GM21723 (cell line): Measurements from ENCODE around the gene GDPD3.

Experiments
- ATAC-seq: cut with Tn5 transposase; IDR thresholded peaks from one replicate; pipeline ENCODE4 v1.9.1; 2021; ENCODE audit warnings: mild to moderate bottlenecking, moderate library complexity; ENCODE audit not compliant: unreplicated experiment

Gene GDPD3

DNA sequence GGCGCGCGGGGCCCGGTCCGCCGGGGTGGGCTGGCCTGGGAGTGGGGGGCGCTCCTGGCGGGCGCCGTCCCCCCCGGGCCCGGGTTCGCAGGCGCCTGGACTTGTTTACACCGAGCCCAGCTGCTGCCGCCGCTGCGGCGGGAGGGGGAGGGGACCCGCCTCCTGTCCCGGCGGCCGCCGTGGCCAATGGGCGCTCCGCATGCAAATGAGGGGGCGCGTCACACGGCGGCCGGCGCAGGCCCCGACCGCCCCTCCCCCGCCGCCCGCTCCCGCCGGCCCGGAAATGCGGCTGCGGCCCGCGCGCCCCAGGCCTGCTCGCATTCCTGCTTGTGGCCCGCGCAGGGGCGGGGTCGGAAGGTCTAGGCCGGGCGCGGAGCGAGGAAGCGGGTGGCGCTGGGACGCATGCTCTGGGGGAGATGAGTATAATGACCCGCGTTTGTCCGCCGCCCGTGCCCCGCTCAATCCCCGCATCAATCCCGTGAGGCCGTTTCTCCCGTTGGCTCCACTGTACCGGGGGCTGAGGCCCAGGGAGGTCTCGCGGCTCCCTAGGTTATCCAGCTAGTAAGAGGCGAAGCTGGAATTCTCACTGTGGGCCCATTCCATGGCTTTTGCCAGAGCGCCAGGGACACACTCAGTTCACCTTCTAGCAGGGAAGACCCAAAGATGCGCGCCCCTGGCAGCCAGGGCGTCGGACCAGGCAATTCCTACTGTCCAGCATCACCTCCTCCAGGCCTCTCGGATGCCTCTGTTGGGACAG is 17.1 kb downstream of the GDPD3 start, which contains the start of gene YPEL3:
TSS of gene YPEL3 (minus strand) at position 109 of the 757 bp plus-strand sequence. CDS start 731 bp downstream, outside the sequence.
- ATAC-seq, result peak; percentile 43

DNA sequence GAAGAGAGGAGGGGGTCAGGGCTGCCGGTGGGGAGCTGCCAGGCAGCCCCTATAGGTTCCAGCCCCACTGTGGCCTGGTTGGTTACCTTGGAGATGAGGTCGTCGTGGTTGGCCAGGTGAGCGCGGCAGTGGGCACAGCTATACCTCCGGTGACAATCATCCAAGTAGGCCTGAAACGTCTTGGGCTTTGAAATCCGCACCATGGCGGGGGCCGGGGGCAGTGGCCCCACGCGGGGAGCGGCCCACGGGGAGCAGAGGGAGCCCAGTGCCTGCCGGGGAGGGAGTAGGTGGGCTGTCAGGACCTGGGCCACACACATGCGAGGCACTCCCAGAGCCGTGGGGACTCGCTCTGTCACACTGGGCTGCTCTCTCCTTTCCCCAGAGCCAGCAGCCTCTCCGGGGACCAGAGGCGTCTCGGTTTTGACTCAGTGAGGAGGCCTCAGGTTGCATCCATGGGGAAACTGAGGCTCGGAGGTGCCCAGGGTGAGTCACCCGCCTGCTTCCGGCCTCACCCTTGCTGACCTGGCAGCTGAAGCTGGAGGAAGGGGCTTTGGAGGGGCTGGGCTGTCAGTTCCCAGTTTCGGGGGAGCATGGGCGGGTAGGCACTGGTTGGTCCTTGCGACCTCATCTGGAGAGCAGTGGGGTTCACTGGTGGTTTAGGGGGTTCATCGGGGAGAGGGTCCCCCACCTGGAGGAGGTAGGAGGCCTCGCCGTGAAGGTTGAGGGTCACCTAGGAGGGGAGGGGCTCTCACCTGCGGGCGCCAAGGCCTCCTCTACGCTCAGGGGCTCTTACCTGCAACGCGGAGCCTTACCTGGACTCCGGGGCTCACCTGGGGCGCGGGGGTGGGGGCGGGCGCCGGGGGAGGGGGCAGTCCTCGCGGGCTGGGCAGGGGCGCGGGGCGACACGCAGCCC is 17.9 kb downstream of the GDPD3 start:
- ATAC-seq, result no peak

DNA sequence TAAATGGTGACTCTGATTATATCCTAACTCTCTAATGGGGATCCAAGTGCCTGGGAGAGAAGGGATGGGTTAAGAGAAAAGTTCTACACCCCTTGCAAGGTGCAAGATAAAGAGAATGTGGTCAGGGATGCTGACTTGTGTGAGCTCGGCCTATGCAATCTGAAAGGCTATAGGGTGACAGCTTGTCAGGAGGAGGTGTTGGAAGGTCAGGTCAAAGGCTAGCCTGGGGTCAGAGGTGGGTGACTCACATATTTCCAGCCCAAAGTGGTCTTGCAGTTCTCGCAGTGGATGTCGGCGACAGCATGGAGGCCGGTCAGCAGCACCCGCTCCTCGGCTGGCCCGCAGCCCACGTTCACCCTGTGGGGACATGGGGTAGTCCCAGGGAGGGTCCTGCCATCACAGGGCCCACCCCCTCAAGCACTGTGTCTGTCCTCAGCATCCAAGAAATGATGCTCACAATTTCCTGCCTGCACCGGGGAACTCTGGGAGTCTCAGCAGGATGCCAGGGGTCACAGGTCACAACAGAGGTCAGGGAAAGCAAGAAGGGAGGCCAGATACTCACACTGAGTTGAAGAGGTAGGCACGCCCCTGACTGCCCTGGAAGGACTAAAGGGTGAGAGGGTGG is 18.7 kb downstream of the GDPD3 start:
- ATAC-seq, result no peak

DNA sequence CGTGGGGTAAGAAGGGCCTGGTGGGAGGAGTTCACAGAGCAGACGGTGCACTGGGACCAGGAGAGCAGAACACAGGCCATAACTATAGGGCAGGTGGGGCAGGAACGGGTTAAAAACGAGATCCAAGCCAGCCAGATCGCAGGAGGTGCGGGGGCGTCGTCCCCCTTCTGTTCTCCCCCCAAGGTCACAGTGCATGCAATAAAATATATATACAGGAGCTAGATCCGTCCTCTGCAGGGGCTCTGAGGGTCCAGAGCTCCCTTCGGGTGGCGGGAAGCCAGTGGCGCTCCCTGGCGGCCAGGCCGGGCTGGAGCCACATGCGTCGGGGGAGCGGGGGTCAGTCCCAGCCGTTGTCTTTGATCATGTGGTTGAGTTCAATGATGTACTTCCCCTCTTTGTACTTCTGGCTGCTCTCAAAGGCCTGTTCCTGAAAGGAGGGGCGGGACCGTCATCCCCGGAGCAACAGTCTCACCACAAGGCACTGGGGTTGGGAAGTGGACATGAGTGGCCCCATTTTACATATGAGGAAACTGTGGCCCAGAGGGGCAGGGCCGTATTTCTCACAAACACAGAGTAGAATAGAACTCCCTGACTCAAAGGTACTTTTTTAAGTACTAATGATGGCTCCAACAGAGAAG is 20.8 kb downstream of the GDPD3 start:
- peak; percentile 52 for ATAC-seq

DNA sequence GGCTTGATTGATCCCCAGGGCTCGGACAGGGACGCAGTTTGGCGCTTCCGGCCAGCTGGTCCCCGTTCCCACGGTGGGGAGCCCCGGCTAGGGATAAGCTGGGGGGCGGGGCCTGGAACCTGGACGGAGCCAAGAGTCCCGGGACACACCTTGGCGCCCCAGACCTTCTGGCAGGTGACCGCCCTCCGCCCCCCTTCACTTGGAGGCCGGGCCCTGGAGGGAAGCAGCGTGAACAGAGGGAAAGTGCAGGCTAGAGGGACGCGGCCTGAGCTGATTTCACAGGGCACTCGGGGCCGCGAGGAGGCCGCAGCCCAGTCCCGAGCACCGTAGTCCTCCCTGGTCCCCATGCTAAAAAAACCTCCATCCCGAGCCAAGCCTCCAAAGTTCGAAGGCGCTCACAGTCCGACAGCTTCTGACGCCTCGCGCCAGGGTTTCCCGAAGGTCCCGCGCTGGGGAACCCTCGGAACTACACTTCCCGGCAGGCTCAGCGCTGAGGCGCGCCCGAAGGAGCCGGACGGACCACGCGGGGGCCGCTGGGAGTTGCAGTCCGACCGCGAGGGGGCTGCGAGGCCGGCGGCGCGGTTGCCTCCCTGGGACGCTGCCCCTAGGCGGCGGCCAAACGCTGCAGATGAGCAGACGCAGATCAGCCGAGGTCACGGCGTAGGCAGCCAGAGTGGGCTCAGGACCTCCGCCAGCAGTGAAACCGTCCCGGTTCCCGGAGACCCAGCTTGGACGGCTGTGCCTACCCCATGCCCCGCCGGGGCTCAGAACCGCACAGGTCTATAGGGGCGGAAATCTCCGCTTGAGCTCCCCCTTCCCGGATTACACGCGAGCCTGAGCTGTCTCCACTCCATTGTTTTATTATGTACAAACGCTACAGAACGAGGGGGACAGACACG is 21.6 kb downstream of the GDPD3 start, which contains the start of gene TBX6:
TSS of gene TBX6 (minus strand) at position 451 of the 899 bp plus-strand sequence. CDS start 731 bp downstream, outside the sequence.
- peak; percentile 69 for ATAC-seq

DNA sequence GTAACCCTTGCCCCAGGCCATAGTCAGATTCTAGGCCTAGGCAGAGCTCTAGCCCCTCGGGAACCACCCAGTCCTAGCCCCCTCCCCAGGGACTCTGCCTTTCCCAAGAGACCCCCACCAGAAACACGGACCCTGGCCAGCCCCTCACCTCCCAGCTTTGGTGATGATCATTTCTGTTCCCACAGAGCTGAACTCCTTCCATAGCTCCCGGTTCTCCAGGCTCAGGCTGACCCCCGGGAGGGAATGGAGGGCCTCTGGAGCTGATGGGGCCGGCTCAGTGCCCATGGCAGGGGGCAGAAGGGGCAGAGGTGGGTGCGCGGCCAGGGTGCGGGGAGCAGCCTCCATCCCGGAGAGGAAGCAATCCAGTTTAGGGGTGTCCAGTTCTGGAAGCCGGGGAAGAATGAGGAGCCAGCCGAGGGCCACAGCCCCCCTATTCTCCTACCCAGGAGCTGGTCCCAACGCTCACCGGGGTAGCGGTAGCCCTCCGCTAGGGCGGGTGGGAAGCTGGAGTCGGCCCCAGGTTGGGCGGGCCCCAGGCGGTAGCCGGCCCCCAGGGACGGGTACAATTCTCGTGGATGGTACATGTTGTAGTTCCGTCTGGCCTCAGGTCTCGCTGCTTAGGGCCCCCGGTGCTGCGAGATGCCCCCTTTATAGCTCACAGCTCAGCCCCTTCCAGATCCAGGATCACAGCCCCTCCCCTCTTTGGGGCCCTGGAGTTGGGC is 22.6 kb downstream of the GDPD3 start:
- ATAC-seq, result no peak

DNA sequence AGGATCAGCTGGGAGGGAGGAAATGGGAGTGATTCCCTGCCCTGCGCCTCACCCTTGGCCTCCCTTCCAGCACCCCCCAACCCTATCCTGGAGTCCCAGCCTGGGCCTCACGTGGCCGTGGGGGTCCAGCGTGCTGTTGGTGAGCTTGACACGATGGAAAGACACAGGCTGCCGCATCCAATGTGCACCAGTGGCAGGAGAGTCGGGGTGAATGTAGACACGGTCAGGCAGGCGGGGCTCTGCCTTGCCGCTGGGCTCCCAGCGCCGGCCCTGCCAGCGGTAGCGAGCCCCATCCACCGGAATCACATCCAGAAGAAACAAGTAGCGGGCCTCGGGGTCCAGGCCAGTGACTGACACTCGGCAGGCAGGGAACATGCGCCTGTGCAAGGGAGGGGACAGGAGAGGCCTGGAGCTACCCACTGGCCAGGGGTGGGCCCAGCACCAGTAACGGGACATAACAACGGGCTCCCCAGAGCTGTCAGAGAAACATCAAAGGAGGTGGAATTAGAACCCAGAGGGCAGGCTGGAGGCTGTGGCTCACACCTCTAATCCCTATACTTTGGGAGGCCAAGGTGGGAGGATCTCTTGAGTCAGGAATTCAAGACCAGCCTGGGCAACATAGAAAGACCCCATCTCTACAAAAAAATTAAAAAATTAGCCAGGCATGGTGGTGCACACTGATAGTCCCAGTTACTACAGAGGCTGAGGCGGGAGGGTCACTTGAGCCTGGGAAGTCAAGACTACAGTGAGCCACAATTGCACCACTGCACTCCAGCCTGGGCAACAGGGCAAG is 24.3 kb downstream of the GDPD3 start:
- ATAC-seq, result no peak

DNA sequence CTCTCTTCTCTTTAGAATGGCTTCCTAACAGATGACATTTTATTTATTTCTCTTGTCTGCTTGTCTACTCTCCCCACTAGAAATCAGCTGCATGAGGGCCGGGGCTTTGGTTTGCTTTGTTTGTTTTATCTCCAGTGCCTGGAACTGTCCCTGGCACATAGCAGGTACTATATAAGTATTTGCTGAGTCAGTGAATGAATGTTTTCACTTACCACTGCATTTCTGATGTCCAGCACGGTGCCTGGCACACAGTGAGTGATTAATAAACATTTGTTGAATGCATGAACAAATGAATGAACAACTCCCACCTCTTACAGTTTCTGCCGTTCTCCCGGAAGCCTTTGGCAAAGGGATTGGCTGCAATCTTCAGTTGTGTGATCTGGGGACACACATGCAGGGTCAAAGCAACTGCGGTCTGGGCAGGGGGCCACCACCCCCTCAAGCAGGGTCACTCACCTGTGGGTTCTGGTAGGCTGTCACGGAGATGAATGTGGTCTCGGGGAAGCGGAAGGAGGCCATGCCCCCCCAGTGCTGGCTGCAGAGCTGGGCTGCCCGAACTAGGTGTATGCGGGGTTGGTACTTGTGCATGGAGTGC is 25.0 kb downstream of the GDPD3 start:
- ATAC-seq, result no peak

DNA sequence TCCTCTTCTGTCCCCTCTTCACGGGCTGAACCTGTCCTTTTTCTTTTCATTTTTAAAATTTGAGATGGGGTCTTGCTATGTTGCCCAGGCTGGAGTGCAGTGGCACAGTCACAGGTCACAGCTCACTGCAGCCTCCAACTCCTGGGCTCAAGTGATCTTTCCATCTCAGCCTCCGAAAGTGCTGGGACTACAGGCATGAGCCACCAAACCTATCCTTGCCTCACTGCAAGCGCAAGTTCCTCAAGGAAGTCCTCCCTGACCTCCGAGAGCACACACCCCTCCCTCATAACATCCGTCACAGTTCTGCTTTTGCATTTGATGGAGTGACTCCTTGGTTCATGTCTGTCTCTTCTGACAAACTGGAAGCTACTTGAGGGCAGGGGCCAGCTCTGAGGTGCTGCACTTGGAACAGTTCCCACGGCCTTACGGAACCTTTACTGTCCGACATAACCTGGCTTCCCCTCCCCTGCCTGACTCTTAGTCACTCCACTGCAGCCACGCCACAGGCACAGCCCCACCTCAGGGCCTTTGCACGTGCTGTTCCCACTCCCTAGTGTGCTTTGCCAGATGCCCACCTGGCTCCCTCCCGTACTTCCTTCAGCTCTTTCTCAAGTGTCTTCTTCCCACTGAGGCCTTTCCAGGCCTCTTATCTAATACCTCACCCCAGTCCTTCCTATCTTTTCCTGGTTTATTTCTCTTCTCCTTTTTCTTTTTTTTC is 26.0 kb downstream of the GDPD3 start:
- ATAC-seq, result no peak

DNA sequence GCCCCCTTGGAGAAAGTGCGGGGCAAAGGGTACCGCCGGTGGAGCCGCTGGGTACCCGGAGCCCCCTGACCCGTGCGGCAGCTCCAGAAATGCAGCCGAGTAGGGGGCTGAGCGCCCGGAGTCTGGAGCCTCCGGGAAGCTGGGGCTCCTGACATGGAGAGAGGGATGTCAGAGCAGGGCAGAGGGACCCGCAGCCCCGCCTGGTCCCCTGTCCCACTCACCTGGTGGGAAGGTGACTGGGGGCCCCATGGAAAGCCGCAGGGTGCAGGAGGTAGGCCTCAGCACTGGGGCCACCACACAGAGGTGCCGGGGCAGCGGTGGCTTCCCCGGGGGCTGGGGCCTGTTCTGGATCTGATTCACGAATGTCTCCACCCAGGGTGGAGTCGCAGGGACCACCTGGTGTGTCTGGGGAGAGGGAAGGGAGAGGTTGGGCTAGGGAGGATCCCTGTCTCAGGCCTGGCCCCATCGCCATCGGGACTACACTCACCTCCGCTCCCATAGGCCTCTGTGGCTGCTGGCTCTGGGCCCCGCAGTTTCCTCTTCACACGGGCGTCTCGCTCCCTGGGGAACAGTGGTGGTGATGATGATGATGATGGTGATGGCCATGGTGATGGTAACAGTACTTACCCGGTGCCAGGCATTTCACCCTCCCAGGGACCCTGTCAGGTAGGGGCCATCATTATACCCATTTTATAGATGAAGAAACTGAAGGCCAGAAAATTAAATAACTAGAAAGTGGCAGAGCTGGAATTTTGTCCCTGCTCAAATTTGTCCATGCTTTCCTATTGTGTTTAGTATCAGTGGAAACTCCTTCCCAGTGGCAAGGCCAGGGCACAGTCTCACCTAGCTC is 26.8 kb downstream of the GDPD3 start:
- no peak for ATAC-seq

DNA sequence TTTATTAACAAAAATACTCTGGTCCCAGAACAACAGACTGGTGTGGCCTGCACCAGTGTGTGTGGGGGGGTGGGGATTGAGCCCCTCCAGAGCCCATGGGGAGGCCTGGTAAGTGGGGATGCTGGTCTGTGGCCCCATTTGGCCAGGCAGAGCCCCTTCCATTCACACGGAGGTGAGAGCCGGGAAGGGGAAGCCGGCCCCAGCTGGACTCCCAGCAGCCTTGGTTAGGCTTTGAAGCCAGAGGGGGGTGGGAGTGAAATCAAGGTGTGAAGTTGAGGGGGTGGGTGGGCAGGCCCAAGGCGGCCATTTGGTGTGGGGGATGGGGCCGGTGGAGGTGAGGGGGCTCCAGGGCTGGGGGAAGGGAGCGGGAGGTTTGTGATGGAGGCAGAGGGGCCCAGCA is 27.5 kb downstream of the GDPD3 start:
- no peak for ATAC-seq

DNA sequence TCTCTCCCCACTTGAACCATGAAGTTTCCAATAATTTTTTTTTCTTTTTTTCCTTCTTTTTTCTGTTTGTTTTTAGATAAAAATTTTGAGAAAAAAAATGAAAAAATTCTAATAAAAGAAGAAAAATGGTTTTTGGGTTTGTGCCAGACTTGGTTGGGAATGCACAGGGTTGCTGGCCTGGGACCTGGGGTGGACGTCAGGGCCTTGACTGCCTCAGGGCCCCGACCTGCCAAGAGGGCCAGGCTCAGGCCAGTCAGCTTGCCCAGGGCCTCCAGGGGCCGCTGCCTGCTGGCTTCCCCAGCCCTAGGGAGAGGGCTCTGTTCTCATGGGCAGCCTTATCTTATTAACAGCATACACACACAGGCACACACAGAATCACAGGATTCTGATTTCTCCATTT is 28.1 kb downstream of the GDPD3 start:
- no peak for ATAC-seq

DNA sequence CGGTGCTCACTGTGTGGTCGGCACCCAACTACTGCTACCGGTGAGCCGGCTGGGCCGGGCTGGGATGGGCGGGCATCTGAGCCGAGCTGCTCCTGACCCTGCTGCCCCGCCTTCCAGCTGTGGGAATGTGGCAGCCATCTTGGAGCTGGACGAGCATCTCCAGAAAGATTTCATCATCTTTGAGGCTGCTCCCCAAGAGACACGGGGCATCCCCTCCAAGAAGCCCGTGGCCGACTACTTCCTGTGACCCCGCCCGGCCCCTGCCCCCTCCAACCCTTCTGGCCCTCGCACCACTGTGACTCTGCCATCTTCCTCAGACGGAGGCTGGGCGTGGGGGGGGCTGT is 28.5 kb downstream of the GDPD3 start:
- no peak for ATAC-seq

DNA sequence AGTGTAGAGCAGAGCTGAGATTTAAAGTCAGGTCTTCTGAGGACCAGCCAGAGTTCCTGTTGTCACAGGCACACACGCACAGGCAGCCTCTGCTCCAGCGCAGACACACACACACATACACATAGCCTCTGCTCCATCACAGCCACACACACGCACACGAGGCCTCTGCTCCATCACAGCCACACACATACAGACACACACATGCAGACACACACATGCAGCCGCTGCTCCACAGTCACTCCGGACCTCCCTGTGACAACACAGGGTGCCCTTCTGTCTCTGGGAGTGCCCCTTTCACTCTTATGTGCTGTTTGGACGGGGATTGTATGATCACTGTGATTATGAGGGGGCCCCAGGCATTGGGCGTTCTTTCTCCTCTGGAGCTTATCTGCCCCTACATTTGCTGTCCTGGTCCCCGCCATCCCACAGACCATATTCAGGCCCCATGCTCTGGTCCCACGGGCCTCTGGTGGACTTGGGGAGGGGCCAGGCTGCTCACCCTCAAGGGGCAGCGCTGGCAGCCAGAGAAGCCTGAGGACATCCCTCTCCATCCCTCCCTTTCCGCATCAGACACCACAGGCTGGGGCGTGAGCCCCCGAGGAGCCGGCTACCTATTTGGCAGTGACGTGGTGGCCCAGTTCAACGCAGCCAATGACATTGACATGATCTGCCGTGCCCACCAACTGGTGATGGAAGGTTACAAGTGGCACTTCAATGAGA is 29.1 kb downstream of the GDPD3 start:
- ATAC-seq, result no peak

DNA sequence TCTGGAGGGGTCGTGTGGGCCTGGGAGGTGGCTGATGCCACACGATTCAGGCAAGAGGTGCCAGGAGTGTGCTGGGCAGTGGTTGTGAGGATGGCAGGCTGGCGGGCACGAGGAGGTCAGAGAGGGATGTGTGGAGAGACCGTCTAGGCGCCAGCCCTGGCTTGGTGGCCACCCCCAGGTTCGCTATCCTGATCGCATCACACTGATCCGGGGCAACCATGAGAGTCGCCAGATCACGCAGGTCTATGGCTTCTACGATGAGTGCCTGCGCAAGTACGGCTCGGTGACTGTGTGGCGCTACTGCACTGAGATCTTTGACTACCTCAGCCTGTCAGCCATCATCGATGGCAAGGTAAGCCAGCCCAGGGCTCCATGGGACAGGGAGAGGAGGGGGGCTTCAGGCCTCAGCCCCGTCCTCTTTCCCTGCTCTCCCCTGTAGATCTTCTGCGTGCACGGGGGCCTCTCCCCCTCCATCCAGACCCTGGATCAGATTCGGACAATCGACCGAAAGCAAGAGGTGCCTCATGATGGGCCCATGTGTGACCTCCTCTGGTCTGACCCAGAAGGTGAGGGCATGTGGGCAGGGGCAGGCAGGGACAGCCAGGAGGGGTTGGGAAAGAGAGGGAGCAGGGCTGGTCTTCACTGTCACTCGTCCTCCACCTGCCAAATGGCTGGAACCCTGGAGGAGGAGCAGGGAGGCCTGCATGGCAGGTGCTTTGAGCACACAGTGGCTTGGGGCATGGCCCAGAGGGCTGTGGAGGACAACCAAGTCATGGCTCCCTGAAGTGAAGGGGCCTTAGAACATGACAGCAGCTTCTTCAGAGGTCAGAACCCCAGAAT is 29.9 kb downstream of the GDPD3 start:
- ATAC-seq, result no peak
